ENCODE results near the gene RGR. TPM values are rescaled to one million over a fixed set of nuclear protein-coding genes. Genes with fewer than 3 reads are reported as not detected.

Gene RGR
- total RNA-seq, 1 donor from 2014 or later = 1.9 TPM

DNA sequence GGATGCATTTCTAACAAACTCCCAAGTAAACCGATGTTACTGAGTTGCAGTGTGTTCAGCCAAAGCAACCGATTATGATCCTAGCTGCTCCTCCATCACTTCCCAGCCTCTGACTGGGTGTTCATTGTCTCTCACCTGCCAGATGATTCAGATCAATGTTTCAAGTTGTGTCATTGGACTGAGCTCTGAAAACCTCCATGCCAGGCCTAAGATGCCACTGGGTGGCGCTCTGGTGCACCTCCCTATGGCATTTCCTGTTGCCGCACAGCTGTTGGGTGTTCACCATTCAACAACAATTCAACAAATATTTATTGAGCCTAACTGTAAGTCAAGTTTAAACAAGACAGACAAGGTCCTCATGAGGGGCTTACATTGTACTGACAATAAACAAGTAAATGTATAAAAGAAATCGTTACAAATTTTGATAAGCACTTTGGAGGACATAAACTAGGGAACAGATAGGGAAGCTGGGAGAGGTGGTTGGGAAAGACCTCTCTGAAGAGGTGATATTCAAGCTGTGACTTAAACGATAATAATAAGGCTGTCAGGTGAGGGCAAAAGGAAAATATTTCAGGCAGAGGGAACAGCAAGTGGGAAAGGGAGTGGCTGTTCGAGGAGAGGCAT is 22.8 kb downstream of the RGR start:
- no peaks in the 10 kb centered on the region for H3K36me3 Mint-ChIP-seq
- Histone ChIP-seq H3K79me2 (ENCODE audit: low read depth) (no peaks in the 10 kb centered on the region), H3K4me3 (no peak overlapping the region), H3K9me3 (ENCODE audit: low read depth) (no peaks in the 10 kb centered on the region), H3K27me3 (peaks cover 4% of the 10 kb centered on the region), H3K4me1 (no peaks in the 10 kb centered on the region), H3K9ac (no peak overlapping the region), H2AFZ (replicated peaks) (peak overlapping the region; percentile 43), H3F3A (ENCODE audit: low read depth) (no peaks in the 10 kb centered on the region), H3K4me2 (no peak overlapping the region), H4K20me1 (ENCODE audit: low read depth) (no peaks in the 10 kb centered on the region), H3K36me3 (no peaks in the 10 kb centered on the region), H3K27ac (no peak overlapping the region)
- H3K4me3 Mint-ChIP-seq = no peak overlapping the region
- peak; percentile 67 for DNase-seq (ENCODE audit: low spot score)
- peaks cover 12% of the 10 kb centered on the region for H3K4me1 Mint-ChIP-seq
- H3K27me3 Mint-ChIP-seq (ENCODE audit: insufficient read depth, low read depth) = peaks cover 2% of the 10 kb centered on the region
- TF ChIP-seq EZH2phosphoT487 (IDR thresholded peaks at IDR 0.05) (no peak), EZH2 (IDR thresholded peaks at IDR 0.05) (no peak)
- TF ChIP-seq, protein P1, sequence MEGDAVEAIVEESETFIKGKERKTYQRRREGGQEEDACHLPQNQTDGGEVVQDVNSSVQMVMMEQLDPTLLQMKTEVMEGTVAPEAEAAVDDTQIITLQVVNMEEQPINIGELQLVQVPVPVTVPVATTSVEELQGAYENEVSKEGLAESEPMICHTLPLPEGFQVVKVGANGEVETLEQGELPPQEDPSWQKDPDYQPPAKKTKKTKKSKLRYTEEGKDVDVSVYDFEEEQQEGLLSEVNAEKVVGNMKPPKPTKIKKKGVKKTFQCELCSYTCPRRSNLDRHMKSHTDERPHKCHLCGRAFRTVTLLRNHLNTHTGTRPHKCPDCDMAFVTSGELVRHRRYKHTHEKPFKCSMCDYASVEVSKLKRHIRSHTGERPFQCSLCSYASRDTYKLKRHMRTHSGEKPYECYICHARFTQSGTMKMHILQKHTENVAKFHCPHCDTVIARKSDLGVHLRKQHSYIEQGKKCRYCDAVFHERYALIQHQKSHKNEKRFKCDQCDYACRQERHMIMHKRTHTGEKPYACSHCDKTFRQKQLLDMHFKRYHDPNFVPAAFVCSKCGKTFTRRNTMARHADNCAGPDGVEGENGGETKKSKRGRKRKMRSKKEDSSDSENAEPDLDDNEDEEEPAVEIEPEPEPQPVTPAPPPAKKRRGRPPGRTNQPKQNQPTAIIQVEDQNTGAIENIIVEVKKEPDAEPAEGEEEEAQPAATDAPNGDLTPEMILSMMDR (IDR thresholded peaks at IDR 0.05) = peak; percentile 83
- H3K9me3 Mint-ChIP-seq = no peaks in the 10 kb centered on the region
- H3K27ac Mint-ChIP-seq = no peak overlapping the region

- no peaks in the 10 kb centered on the region for H3K4me1 ChIP-seq
- Mint-ChIP-seq H3K4me1 (peaks cover 12% of the 10 kb centered on the region), H3K9me3 (no peaks in the 10 kb centered on the region), H3K27ac (no peak overlapping the region), H3K4me3 (no peak overlapping the region), H3K27me3 (ENCODE audit: insufficient read depth, low read depth) (no peaks in the 10 kb centered on the region), H3K36me3 (no peaks in the 10 kb centered on the region)
- H3F3A ChIP-seq (ENCODE audit: low read depth) = no peaks in the 10 kb centered on the region
- no peak overlapping the region for H2AFZ ChIP-seq (replicated peaks)
- no peaks in the 10 kb centered on the region for H3K36me3 ChIP-seq
- H3K27me3 ChIP-seq = peaks cover 3% of the 10 kb centered on the region
- H3K4me2 ChIP-seq = no peak overlapping the region
- no peaks in the 10 kb centered on the region for H3K79me2 ChIP-seq (ENCODE audit: low read depth)
- no peak overlapping the region for H3K4me3 ChIP-seq
- no peaks in the 10 kb centered on the region for H4K20me1 ChIP-seq (ENCODE audit: low read depth)
- no peak overlapping the region for H3K27ac ChIP-seq
- TF ChIP-seq EZH2phosphoT487 (IDR thresholded peaks at IDR 0.05) (no peak), EZH2 (IDR thresholded peaks at IDR 0.05) (no peak)
- TF ChIP-seq, protein P1 (IDR thresholded peaks at IDR 0.05) = no peak
- no peaks in the 10 kb centered on the region for H3K9me3 ChIP-seq (ENCODE audit: low read depth)
- no peak overlapping the region for H3K9ac ChIP-seq
- DNase-seq (ENCODE audit: low spot score) = no peak
These were observed 24.3 kb downstream of the RGR start for GRCh38 chr10:84269162-84269561.

DNA sequence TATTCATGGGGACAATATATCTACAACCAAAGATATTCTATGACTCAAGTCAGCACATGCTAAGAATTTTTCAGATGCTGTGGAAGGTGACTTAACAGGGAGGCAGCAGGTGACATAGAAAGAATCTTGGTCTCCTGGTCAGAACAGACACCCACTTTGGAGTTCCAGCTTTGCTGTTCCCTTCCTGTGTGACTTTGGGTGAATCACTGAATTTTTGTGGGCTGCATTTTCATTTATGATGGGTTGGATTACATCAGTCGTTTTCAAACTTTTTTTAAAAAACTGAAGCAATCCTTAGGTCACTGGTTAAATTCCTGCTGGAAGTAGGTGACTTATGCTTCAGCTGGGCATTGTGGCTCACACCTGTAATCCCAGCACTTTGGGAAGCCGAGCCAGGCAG is 24.9 kb downstream of the RGR start:
- no peak for TF ChIP-seq EZH2phosphoT487 (IDR thresholded peaks at IDR 0.05)
- TF ChIP-seq EZH2 (IDR thresholded peaks at IDR 0.05) = no peak
- TF ChIP-seq, protein P1 (IDR thresholded peaks at IDR 0.05) = no peak

More for the DNA sequence above, 24.9 kb downstream of the RGR start:
- no peaks in the 10 kb centered on the region for H3K36me3 Mint-ChIP-seq
- no peaks in the 10 kb centered on the region for H3K36me3 ChIP-seq
- no peak overlapping the region for H3K4me3 Mint-ChIP-seq
- no peaks in the 10 kb centered on the region for H3K9me3 ChIP-seq (ENCODE audit: low read depth)
- no peaks in the 10 kb centered on the region for H4K20me1 ChIP-seq (ENCODE audit: low read depth)
- no peaks in the 10 kb centered on the region for H3K4me1 ChIP-seq
- H2AFZ ChIP-seq (replicated peaks) = no peak overlapping the region
- H3K27me3 Mint-ChIP-seq (ENCODE audit: insufficient read depth, low read depth) = no peaks in the 10 kb centered on the region
- no peak overlapping the region for H3K27ac ChIP-seq
- H3K79me2 ChIP-seq (ENCODE audit: low read depth) = no peaks in the 10 kb centered on the region
- H3F3A ChIP-seq (ENCODE audit: low read depth) = no peaks in the 10 kb centered on the region
- no peak overlapping the region for H3K9ac ChIP-seq
- H3K9me3 Mint-ChIP-seq = no peaks in the 10 kb centered on the region
- peaks cover 8% of the 10 kb centered on the region for H3K4me1 Mint-ChIP-seq
- DNase-seq (ENCODE audit: low spot score) = no peak
- H3K4me2 ChIP-seq = no peak overlapping the region
- H3K27me3 ChIP-seq = no peaks in the 10 kb centered on the region
- H3K27ac Mint-ChIP-seq = no peak overlapping the region
- no peak overlapping the region for H3K4me3 ChIP-seq
